Activated CD8-positive, alpha-beta memory T cell treated with anti-CD3 and anti-CD28 coated beads for 36 hours (primary cell): ENCODE data around the gene LHCGR. TPM values are rescaled to one million over a fixed set of nuclear protein-coding genes. Genes with fewer than 3 reads are reported as not detected.

Experiments used
- CTCF ChIA-PET: fragments of 350-600 bp; sonication (Branson Sonifier 250); formaldehyde crosslinking; loops from one replicate; lab custom pipeline; 2021; ENCODE audit warnings: antibody characterized with exemption; lab: Charles Lee
- POLR2A ChIA-PET: fragments of 350-600 bp; sonication (Branson Sonifier 250); formaldehyde crosslinking; loops from one replicate; lab custom pipeline; 2021; ENCODE audit warnings: antibody characterized with exemption; lab: Charles Lee
- total RNA-seq, 2 experiments: library from RNA; stranded (reverse); gene quantifications; one replicate each; pipeline ENCODE4 v1.2.3, GENCODE V29; 2021

The LHCGR gene
- not detected for total RNA-seq

DNA sequence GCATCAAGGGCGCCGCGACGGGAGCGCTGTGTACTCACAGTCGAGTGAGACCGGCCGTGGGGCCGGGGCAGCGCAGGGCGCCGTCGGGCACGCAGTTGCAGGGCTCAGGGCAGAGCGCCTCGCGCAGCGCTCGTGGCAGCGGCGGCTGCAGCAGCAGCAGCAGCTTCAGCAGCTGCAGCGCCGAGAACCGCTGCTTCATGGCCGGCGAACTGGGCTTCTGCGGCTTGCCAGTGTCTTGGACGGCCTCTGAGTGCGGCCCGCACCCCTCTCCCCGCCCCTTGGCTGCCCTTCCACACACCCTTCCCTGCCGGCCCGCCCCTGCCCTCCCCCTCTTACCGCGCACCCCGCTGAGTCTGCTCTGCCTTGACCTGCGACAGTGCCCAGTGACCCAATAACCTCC is at the start of gene LHCGR:
Gene LHCGR, minus strand, starts transcription at position 252 of the 400 bp plus-strand sequence. Its CDS starts 53 bp downstream, at position 199.
- CTCF ChIA-PET: no interaction called here
- POLR2A ChIA-PET: no interaction called here

- ChIA-PET POLR2A (no interaction called here), CTCF (no interaction called here)
These were observed 44.1 kb upstream of the LHCGR start for GRCh38 chr2:48799601-48800000.

- POLR2A ChIA-PET: no interaction called here
- CTCF ChIA-PET: no interaction called here
These were observed 39.5 kb upstream of the LHCGR start for GRCh38 chr2:48795065-48795464.

DNA sequence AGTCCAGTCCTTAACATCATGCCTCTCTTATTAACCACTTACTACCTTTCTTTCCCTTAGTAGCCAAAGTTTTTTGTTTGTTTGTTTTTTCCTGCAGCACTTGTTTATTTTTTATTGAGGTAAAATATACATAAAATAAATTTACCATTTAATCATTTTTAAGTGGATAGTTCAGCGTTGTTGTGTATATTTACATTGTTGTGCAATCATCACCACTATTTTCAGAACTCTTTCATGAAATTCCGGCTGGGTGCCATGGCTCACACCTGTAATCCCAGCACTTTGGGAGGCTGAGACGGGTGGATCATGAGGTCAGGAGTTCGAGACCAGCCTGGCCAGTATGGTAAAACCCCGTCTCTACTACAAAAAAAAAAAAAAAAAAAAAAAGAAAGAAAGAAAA is 38.1 kb upstream of the LHCGR start:
- ChIA-PET POLR2A (no interaction called here), CTCF (no interaction called here)

DNA sequence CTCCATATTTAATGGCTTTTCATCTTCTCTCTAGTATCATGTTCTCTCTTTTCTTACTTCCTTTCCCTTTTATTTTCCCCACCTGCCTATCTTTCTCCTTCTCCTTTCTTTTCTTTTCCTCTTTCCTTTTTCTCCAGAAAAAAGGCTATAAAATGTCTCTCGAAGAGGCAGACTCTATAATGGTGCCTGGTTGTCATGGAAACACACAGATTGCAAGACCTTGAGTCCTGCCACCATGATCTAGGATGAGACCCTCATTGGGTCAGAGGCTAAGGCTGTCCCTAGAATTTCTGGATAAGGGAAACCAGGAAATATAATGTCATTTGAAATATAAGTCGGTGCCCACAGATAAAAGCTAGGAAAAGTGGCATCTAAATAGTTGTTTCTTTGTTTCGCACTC is 36.5 kb upstream of the LHCGR start:
- POLR2A ChIA-PET: no interaction called here
- CTCF ChIA-PET: no interaction called here

- ChIA-PET CTCF (no interaction called here), POLR2A (no interaction called here)
These were observed 35.1 kb upstream of the LHCGR start for GRCh38 chr2:48790407-48791170.

GRCh38 chr2:48787580-48787979 is 32.1 kb upstream of the LHCGR start:
- CTCF ChIA-PET: no interaction called here
- POLR2A ChIA-PET: no interaction called here

- ChIA-PET POLR2A (no interaction called here), CTCF (no interaction called here)
These were observed 25.8 kb upstream of the LHCGR start for GRCh38 chr2:48781366-48781765.

DNA sequence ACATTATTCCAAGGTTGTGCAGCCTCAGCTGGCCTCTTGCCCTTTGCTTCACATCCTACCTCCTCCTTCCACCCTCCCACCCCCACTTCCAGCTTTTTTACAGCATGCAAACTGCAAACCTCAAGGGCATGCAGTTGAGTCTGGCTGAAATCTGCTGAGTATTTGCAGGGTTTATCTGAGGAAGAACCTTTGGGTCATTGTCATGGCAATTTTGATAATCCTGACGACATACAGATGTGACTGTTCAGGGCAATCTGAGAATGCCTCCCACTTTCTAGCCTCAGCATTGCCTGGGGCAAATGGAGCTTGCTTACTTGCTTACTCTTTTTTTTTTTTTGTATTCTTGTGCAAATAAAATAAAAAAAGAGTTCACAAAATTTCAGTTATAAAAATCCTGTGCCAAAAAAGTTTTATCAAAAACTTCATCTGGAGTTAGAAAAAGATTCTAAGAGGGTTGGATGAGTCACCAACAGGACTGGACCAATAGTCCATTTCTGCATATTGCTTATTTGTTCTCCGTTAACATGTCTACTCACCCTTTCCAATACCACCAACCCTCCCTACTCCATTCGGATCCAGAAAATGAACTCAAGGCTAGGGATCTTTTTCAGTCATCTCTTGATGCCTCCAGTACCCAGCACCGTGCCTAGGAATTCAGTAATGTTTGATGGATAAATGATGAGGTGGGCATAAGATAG is 23.6 kb upstream of the LHCGR start:
- CTCF ChIA-PET: no interaction called here
- POLR2A ChIA-PET: no interaction called here

GRCh38 chr2:48774251-48774650 is 18.7 kb upstream of the LHCGR start:
- ChIA-PET POLR2A (no interaction called here), CTCF (no interaction called here)

GRCh38 chr2:48771241-48772014 is 15.9 kb upstream of the LHCGR start:
- ChIA-PET CTCF (no interaction called here), POLR2A (no interaction called here)

DNA sequence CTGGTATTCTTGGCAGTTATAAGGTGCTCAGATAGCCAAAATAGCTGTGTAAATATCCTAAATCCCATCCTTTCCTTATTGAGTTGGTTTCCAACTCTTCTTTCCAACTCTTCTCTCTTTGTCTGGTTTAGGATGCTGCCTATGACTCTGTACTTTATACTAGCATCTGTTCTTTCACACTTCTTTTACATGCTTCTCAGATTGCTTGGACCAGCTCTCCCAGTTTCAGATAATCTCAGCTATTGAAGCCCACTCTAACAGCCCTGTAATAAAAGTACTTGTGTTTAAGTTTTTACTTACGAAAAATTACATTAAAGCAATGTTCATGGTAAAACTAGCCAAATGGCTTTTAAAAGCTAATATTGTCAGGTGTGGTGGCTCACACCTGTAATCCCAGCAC is 14.7 kb upstream of the LHCGR start:
- ChIA-PET CTCF (no interaction called here), POLR2A (no interaction called here)

GRCh38 chr2:48768669-48769068 is 13.1 kb upstream of the LHCGR start:
- CTCF ChIA-PET: no interaction called here
- POLR2A ChIA-PET: no interaction called here

DNA sequence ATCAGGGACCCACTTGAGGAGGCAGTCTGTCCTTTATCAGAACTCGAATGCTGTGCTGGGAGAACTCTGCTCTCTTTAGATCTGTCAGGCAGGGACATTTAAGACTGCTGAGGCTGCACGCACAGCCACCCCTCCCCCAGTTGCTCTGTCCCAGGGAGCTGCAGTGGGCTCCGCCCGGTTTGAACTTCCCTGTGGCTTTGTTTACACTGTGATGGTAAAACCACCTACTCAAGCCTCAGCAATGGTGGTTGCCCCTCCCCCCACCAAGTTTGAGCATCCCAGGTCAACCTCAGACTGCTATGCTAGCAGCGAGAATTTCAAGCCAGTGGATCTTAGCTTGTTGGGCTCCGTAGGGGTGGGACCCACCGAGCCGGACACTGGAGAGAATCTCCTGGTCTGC is 11.8 kb upstream of the LHCGR start:
- ChIA-PET POLR2A (no interaction called here), CTCF (no interaction called here)

DNA sequence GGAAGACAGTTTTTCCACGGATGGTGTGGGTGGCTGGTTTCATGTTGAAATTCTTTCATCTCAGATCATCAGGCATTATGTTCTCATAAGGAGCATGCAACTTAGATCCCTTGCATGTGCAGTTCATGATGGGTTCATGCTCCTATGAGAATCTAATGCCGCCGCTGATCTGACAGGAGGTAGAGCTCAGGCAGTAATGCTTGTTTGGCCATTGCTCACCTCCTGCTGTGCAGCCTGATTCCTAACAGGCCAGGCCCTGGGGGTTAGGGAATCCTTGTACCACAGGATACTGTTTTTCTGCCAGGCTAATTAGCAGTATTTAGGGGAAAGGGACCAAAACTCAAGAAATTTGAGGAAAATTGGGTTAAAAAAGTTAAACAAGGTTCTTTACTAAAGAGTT is 5.3 kb upstream of the LHCGR start:
- ChIA-PET POLR2A (no interaction called here), CTCF (no interaction called here)

- CTCF ChIA-PET: no interaction called here
- POLR2A ChIA-PET: no interaction called here
These were observed 4.2 kb upstream of the LHCGR start for GRCh38 chr2:48759682-48760081.

GRCh38 chr2:48756289-48756688 is 765 bp upstream of the LHCGR start:
- POLR2A ChIA-PET: no interaction called here
- CTCF ChIA-PET: no interaction called here

GRCh38 chr2:48754874-48755273 is 650 bp downstream of the LHCGR start:
- ChIA-PET CTCF (no interaction called here), POLR2A (no interaction called here)

DNA sequence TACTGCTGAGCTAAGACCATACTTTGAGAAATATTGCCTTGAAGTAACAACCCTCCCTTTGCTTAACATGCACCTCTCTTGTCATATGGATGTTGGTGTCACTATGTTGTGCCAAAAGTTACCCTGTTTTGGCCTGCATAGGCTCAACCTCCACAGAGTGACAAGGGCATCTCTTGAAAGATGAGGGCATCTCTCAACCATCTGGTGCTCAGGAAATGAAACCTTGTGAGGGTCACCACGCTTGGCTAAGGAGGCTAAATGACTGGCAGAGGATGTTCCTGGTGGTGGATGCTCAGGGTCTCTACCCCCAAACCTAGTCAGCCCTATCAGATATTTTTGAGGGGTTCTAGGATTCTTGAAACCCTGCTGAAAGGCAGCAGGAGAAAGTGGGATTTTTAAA is 2.3 kb downstream of the LHCGR start:
- POLR2A ChIA-PET: no interaction called here
- CTCF ChIA-PET: no interaction called here

- POLR2A ChIA-PET: no interaction called here
- CTCF ChIA-PET: no interaction called here
These were observed 5.3 kb downstream of the LHCGR start for GRCh38 chr2:48750128-48750739.
